ENCODE data around the gene SLAMF6.
"Not testable (repeated sequence)": the region's sequence is repeated elsewhere in the genome, so short reads cannot be mapped to it uniquely, and the experiment has no call there.

Gene SLAMF6

DNA sequence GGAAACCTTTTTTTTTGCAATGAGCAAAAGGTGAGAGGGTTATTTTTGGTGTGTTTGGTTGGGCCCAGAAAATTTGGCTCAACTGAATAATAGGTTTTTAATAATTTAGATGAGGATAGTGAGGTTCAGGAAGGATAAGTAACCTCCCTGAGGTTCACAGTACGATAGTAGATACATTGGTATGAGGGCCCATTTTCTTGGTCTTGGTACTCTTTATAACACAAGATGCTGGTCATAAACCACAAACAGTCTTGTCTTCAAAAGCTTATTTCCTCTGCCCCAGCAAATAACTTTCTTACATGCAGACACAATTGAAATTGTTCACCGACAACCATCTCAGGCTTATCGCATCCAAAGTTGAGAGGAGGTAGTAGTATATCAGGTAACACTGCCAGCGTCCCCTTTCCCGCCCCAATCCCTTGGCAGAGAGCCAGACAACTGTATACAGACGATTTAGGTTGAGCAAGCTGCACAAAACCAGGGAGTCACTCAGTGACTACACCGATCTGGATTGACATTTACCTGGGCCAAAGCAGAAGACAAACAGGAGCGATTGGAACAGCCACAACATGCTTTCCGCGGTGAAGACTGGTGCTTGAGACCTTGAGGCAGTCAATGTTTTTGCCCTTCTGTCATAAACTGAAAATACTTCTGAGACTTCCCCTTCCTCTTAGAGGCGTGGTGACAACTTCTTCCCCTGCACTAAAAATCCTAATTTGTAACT is at the start of gene SLAMF6:
Gene SLAMF6, minus strand, starts transcription at position 634 of the 724 bp plus-strand sequence. Its CDS starts 63 bp downstream, at position 571.
- DNase-seq (ENCODE audit: extremely low read depth in 1 of 2, low read depth in 1 of 2), result peak in 1 of 2 donors; percentile 20

- DNase-seq (ENCODE audit: extremely low read depth in 1 of 2, low read depth in 1 of 2), result no peak
Observed at GRCh38 chr1:160570840-160571239, 47.8 kb upstream of the SLAMF6 start.

GRCh38 chr1:160569806-160570205 is 46.8 kb upstream of the SLAMF6 start:
- DNase-seq (ENCODE audit: extremely low read depth in 1 of 2, low read depth in 1 of 2), result no peak

DNA sequence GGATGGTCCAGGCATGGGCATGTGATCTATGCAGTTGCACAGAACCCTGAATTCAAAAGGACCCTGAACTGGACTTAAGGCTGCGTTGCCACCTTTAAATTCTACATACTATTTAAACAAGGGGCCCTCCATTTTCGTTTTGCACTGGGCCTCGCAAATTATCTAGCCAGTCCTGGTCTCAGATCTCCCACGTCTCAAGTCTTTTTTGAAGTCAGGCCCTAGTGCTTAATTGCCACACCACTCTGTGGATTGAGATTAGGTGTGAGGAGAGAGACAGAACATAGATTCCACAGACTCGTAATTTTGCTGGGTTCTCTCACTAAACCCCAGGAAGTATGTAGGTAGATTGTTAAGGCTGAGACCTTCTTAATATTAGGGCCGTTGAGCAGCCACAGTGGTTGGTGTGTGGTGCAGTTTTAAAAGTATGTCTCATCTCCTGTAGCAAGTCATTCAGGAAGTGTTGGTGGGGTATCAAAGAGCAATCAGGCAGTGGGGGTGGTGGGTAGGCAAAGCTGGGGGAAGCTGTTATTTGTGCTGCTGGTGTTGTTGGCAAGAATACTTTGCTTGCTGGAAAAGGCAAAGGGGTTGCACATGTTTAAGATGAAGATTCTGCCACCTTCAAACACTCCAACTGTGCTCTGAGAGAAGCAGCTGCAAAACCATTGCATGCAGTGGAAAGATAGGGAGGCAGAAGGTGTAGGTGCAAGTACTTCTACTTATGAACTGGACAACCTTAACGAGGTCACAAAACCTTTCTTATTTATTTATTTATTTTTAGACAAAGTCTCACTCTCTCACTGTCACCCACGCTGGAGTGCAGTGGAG is 45.0 kb upstream of the SLAMF6 start:
- DNase-seq (ENCODE audit: extremely low read depth in 1 of 2, low read depth in 1 of 2), result peak; percentile 47 to 74

DNA sequence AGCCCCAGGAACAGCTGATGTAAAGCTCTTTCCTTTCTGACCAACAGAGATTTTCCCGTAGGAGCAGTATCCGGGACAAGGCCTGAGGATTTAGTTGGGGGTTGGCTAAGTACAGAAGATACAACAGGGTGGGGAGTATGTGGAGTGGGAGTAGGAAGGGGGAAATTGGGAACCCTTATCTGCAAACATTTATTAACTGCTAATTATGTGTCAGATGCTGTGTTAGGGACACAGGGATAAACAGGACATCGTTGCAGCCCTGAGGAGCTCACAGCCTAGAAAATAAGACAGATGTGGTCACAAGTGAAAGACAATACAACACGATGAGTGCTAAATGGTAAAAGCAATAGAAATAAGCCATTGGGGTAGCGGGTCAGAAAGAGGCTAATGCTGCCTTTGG is 44.3 kb upstream of the SLAMF6 start:
- no peak for DNase-seq (ENCODE audit: extremely low read depth in 1 of 2, low read depth in 1 of 2)

DNA sequence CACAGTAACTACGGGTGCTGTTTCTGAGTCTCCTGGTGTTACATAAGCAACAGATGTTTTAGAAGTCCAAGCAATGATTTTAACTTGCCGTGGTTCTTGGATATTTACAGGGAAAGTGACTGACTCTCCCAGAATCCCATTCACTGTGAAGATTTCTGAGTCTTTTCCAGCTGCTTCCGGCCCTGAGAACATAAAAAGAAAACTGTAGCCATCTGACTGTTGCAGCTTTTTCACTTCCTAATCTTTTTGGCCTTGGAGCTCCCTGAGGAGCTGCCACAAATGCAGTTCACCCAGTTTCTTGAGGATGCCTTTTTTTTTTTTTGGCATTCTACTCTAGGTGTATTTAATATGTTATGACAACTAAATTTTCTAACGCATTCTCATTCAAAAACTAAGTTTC is 42.5 kb upstream of the SLAMF6 start:
- DNase-seq (ENCODE audit: extremely low read depth in 1 of 2, low read depth in 1 of 2), result no peak

- not testable (repeated sequence) for DNase-seq (ENCODE audit: extremely low read depth in 1 of 2, low read depth in 1 of 2)
Observed at GRCh38 chr1:160563230-160563629, 40.2 kb upstream of the SLAMF6 start.

GRCh38 chr1:160562745-160563144 is 39.7 kb upstream of the SLAMF6 start:
- DNase-seq (ENCODE audit: extremely low read depth in 1 of 2, low read depth in 1 of 2), result not testable (repeated sequence)

DNA sequence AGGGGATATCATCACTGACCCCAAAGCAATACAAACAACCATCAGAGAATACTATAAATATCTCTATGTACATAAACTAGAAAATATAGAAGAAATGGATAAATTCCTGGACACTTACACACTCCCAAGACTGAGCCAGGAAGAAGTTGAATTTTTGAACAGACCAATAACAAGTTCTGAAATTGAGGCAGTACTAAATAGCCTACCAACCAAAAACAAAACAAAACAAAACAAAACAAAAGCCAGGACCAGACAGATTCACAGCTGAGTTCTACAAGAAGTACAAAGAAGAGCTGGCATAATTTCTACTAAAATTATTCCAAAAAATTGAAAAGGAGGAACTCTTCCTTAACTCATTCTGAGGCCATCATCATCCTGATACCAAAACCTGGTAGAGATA is 37.8 kb upstream of the SLAMF6 start:
- DNase-seq (ENCODE audit: extremely low read depth in 1 of 2, low read depth in 1 of 2), result no peak

- no peak for DNase-seq (ENCODE audit: extremely low read depth in 1 of 2, low read depth in 1 of 2)
Observed at GRCh38 chr1:160560045-160560705, 37.1 kb upstream of the SLAMF6 start.

DNA sequence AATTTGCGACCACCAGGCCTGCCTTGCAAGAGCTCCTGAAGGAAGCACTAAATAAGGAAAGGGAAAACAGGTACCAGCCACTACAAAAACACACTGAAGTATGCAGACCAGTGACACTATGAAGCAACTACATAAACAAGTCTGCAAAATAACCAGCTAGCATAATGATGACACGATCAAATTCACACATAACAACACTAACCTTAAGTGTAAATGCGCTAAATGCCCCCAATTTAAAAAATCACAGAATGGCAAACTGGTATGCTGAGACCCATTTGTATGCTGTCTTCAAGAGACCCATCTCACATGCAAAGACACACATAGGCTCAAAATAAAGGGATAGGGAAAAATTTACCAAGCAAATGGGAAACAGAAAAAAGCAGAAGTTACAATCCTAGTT is 36.4 kb upstream of the SLAMF6 start:
- DNase-seq (ENCODE audit: extremely low read depth in 1 of 2, low read depth in 1 of 2), result not testable (repeated sequence)

DNA sequence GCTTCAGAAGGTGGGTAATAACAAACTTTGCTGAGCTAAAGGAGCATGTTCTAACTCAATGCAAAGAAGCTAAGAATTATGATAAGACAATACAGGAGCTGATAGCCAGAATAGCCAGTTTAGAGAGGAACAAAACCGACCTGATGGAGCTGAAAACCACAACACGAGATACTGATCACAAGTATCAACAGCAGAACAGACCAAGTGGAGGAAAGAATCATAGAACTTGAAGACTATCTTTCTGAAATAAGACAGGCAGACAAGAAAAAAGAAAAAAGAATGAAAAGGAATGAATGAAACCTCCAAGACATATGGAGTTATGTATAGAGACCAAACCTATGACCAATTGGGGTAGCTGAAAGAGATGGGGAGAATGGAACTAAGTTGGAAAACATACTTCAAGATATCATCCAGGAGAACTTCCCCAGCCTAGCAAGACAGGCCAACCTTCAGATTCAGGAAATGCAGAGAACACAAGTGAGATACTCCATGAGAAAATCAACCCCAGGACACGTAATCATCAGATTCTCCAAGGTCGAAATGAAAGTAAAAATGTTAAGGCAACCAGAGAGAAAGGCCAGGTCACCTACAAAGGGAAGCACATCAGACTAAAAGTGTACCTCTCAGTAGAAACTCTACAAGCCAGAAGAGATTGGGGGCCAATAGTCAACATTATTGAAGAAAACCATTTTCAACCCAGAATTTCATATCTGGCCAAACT is 35.8 kb upstream of the SLAMF6 start:
- no peak for DNase-seq (ENCODE audit: extremely low read depth in 1 of 2, low read depth in 1 of 2)

DNA sequence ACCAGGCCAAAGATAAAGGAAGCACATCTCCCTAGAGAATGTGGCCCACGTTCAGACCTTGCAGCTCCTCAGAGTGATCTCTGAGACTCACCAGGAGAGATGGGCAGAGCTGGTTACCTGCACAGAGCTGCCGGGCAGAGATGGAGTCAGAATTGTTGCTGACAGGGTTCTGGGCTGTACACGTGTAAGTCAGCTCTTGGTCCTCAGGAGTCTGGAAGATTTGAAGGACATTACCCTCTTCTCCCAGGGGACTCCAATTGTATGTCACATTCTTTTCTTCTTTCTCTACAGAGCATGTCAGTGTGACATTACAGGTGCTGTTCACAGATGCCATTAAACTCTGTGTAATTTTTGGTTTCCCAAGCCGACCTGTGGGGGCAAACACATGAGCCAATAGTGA is 30.7 kb upstream of the SLAMF6 start:
- DNase-seq (ENCODE audit: extremely low read depth in 1 of 2, low read depth in 1 of 2), result no peak

- DNase-seq (ENCODE audit: extremely low read depth in 1 of 2, low read depth in 1 of 2), result no peak
Observed at GRCh38 chr1:160552425-160552824, 29.4 kb upstream of the SLAMF6 start.

- peak; percentile 28 to 56 for DNase-seq (ENCODE audit: extremely low read depth in 1 of 2, low read depth in 1 of 2)
Observed at GRCh38 chr1:160550572-160551034, 27.5 kb upstream of the SLAMF6 start.

- DNase-seq (ENCODE audit: extremely low read depth in 1 of 2, low read depth in 1 of 2), result no peak
Observed at GRCh38 chr1:160549665-160550006, 26.6 kb upstream of the SLAMF6 start.

DNA sequence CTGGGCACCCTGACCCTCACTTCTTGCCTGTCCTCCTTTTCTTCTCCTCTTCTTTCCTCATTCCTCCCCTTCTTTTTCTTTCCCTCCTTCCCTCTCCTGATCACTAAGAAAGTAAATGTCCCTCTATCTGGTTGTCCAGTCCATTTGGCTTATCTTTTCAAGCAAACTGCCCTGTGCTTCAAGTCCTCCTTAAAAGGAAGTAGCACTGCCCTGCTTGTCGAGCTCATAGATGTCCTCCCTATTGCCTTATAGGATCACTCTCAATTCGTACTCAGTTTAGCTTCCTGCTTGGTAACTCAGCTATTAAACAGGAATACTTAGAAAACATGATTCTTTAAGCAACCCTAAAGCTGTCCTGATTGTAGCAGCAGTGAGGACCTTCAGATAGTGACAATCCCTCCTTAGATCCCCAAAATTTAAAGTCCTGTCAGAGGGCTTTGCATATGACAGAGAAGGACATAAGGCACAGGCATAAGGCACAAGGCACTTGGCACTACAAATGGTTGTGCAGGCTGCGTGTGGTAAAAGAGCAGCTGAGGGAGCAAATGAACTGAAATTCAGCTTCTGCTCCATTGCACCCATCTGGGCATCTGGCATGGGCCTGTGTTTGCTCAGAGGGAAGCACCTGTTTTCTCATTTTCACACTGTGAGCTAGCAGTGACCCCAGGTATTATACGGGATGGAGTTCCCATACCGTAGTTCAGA is 26.1 kb upstream of the SLAMF6 start:
- DNase-seq (ENCODE audit: extremely low read depth in 1 of 2, low read depth in 1 of 2), result no peak

- no peak for DNase-seq (ENCODE audit: extremely low read depth in 1 of 2, low read depth in 1 of 2)
Observed at GRCh38 chr1:160548183-160548582, 25.1 kb upstream of the SLAMF6 start.

- no peak for DNase-seq (ENCODE audit: extremely low read depth in 1 of 2, low read depth in 1 of 2)
Observed at GRCh38 chr1:160547422-160547821, 24.4 kb upstream of the SLAMF6 start.

DNA sequence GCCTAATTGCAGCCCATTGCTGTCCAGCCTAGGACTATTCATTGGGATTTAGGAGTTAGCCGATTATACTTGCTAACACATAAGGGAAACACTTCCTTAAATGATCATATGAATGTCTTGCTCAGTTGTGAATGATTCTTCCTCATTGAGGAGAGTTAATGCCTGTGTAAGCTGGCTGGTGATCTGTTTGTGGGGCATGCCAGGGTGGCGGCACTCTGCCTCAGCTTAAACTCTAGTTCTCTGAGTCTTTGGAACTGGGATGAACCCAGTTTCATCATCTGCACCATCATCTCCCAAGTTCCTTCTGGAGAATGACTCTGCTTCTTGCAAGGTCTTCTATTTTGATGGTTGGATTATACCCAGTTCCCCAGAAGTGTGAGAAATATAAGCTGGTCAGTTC is 23.9 kb upstream of the SLAMF6 start:
- no peak for DNase-seq (ENCODE audit: extremely low read depth in 1 of 2, low read depth in 1 of 2)

Measured in stimulated activated CD8-positive, alpha-beta memory T cell treated with anti-CD3 and anti-CD28 coated beads, Interleukin-7, amount 100 ng/mL, for 48 hours (primary cell).